ENCODE measurements around the gene CAVIN2. TPM values are rescaled to one million over a fixed set of nuclear protein-coding genes. Genes with fewer than 3 reads are reported as not detected.

The CAVIN2 gene
- total RNA-seq, 2 experiments from 2014 or later, result 0.10 TPM; not detected in 1

- Histone ChIP-seq H3K9me2 (ENCODE audit: insufficient read depth, low read length) (no peaks in the 10 kb centered on the region), H3K9me3 (ENCODE audit: low read length) (no peaks in the 10 kb centered on the region), H3K4me1 (ENCODE audit: insufficient read depth, low read length, poor library complexity, severe bottlenecking) (no peaks in the 10 kb centered on the region), H3K4me3 (ENCODE audit: low read depth, low read length, poor library complexity, severe bottlenecking) (no peak overlapping the region), H2AFZ (ENCODE audit: low read length) (no peak overlapping the region), H3K79me2 (ENCODE audit: insufficient read depth, low read depth, low read length) (no peaks in the 10 kb centered on the region), H3K36me3 (ENCODE audit: insufficient read depth, low read length) (no peaks in the 10 kb centered on the region), H4K20me1 (ENCODE audit: insufficient read depth, low read length) (no peaks in the 10 kb centered on the region), H3K4me2 (ENCODE audit: low read length) (no peak overlapping the region), H3K27ac (ENCODE audit: low read depth, low read length, poor library complexity, severe bottlenecking) (no peak overlapping the region)
- TF ChIP-seq CTCF (conservative IDR thresholded peaks at IDR 0.05; ENCODE audit: low read length) (no peak), EZH2phosphoT487 (IDR thresholded peaks at IDR 0.05; ENCODE audit: borderline replicate concordance, low read depth, low read length) (no peak)
- POLR2A ChIA-PET, result interaction anchor here (0.5 kb wide), 1 partner anchor 577 kb away, joined by 3 read pairs; no protein-coding TSS in a partner anchor
- BruUV-seq (replicated peaks), result no TSS peak
- no peak for DNase-seq (ENCODE audit: low spot score)
- CTCF ChIA-PET (ENCODE audit: unreplicated experiment), result no interaction called here
- intact Hi-C loops (cut with micrococcal nuclease; ENCODE audit: unreplicated experiment), result no loop called here
Observed at GRCh38 chr2:191857259-191857805, 10.4 kb upstream of the CAVIN2 start.

GRCh38 chr2:191856111-191856876 lies 9.4 kb upstream of the CAVIN2 start:
- Histone ChIP-seq H2AFZ (ENCODE audit: low read length) (no peak overlapping the region), H3K27ac (ENCODE audit: low read depth, low read length, poor library complexity, severe bottlenecking) (no peak overlapping the region), H3K9me2 (ENCODE audit: insufficient read depth, low read length) (no peaks in the 10 kb centered on the region), H4K20me1 (ENCODE audit: insufficient read depth, low read length) (no peaks in the 10 kb centered on the region), H3K4me3 (ENCODE audit: low read depth, low read length, poor library complexity, severe bottlenecking) (no peak overlapping the region), H3K9me3 (ENCODE audit: low read length) (no peaks in the 10 kb centered on the region), H3K4me2 (ENCODE audit: low read length) (no peak overlapping the region), H3K79me2 (ENCODE audit: insufficient read depth, low read depth, low read length) (no peaks in the 10 kb centered on the region), H3K4me1 (ENCODE audit: insufficient read depth, low read length, poor library complexity, severe bottlenecking) (no peaks in the 10 kb centered on the region), H3K36me3 (ENCODE audit: insufficient read depth, low read length) (no peaks in the 10 kb centered on the region)
- no peak for DNase-seq (ENCODE audit: low spot score)
- BruUV-seq (replicated peaks), result no TSS peak
- ChIA-PET POLR2A (interaction anchor here (0.8 kb wide), 1 partner anchor 9 kb away, joined by 4 read pairs; no protein-coding TSS in a partner anchor), CTCF (ENCODE audit: unreplicated experiment) (no interaction called here)
- no peak for TF ChIP-seq EZH2phosphoT487 (IDR thresholded peaks at IDR 0.05; ENCODE audit: borderline replicate concordance, low read depth, low read length)
- no peak for TF ChIP-seq CTCF (conservative IDR thresholded peaks at IDR 0.05; ENCODE audit: low read length)
- intact Hi-C loops (cut with micrococcal nuclease; ENCODE audit: unreplicated experiment), result no loop called here

GRCh38 chr2:191855382-191855781 lies 8.5 kb upstream of the CAVIN2 start:
- intact Hi-C loops (cut with micrococcal nuclease; ENCODE audit: unreplicated experiment), result no loop called here
- no peak for TF ChIP-seq EZH2phosphoT487 (IDR thresholded peaks at IDR 0.05; ENCODE audit: borderline replicate concordance, low read depth, low read length)
- TF ChIP-seq CTCF (conservative IDR thresholded peaks at IDR 0.05; ENCODE audit: low read length), result no peak
- Histone ChIP-seq H3K36me3 (ENCODE audit: insufficient read depth, low read length) (no peaks in the 10 kb centered on the region), H2AFZ (ENCODE audit: low read length) (no peak overlapping the region), H3K27ac (ENCODE audit: low read depth, low read length, poor library complexity, severe bottlenecking) (no peak overlapping the region), H4K20me1 (ENCODE audit: insufficient read depth, low read length) (no peaks in the 10 kb centered on the region), H3K9me2 (ENCODE audit: insufficient read depth, low read length) (no peaks in the 10 kb centered on the region), H3K79me2 (ENCODE audit: insufficient read depth, low read depth, low read length) (no peaks in the 10 kb centered on the region), H3K4me3 (ENCODE audit: low read depth, low read length, poor library complexity, severe bottlenecking) (no peak overlapping the region), H3K4me1 (ENCODE audit: insufficient read depth, low read length, poor library complexity, severe bottlenecking) (no peaks in the 10 kb centered on the region), H3K4me2 (ENCODE audit: low read length) (no peak overlapping the region), H3K9me3 (ENCODE audit: low read length) (no peaks in the 10 kb centered on the region)
- DNase-seq (ENCODE audit: low spot score), result no peak
- ChIA-PET CTCF (ENCODE audit: unreplicated experiment) (no interaction called here), POLR2A (interaction anchor here (0.8 kb wide), 1 partner anchor 10 kb away, joined by 4 read pairs; no protein-coding TSS in a partner anchor)
- BruUV-seq (replicated peaks), result no TSS peak

Data from OCI-LY7 (cell line).